GM18861 (cell line): ENCODE results near the gene ARL4C.
A peak's percentile ranks its signal among the peaks of the same experiment; 100 is the strongest.

Source experiments
- ATAC-seq: cut with Tn5 transposase; IDR thresholded peaks from one replicate; pipeline ENCODE4 v1.9.1; 2021; ENCODE audit not compliant: unreplicated experiment

Gene ARL4C

GRCh38 chr2:234448506-234449184, 48.2 kb downstream of the ARL4C start:
- no peak for ATAC-seq

- ATAC-seq: no peak
These were observed 48.9 kb downstream of the ARL4C start for GRCh38 chr2:234447963-234448362.

DNA sequence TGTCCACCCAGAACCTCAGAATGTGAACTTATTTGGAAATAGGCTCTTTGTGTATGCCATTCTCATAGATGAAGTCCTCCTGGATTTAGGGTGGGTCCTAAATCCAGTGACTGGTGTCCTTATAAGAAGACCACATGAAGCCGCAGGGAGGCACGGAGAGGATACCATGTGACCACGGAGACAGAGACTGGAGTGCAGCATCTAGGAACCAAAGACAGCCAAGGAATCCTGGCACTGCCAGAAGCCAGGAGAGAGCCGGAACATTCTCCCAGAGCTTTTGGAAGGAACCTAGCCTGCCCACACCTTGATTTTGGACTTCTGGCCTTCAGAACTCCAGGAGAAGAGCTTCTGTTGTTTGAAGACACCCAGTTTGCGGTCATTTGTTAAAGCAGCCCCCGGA, 49.7 kb downstream of the ARL4C start:
- no peak for ATAC-seq

DNA sequence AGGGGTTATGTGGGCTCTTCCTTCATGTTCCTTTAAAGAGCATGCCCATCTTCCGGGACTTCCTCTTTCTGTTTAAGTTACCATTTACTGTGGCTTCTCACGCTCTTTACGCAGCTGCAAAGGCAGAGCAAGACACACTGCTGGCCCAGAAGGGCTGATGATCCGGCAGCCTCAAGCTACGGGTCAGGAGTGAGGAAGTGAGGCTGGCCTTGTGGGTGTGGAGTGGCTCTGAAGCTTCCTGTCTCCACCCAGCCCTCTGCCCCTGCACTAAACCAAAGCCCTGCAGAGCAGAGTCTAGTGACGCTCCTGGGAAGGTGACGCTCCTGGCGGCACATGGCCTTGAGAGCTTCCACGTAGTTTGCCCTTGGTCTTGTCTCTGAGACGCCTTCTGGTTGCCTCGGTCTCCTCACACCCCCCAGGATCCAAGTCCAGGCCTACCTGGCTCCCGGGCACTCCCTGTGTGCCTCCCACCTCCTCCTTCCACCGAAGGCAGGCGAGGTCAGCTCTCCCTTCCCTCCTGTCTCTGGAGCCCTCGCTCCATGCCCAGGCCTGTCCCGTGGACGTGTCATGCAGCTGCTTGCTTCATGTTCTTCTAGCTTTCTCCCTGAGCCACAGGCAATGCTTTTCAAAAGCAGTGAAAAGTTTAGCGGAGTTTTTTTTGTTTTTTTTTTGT, 50.3 kb downstream of the ARL4C start:
- peak; percentile 87 for ATAC-seq

DNA sequence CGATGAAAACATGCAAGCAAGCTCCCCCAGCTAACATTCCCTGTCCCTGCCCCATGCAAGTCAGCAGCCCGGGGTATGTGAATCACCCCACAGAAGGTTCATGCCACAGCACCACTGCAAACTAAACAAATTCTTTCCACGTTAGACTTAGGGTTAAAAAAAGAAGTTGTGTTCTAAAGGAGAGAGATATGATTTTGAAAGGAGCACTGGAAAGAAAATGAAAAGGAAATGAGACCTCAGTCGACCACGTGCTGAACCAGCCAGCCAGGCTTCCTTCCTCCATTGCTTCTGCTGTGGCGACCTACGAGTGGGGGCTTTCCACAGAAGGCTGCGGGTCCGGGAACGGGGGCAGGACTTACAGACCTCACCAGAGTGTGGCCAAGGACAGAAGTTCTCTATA, 52.0 kb downstream of the ARL4C start:
- ATAC-seq: no peak

- no peak for ATAC-seq
These were observed 52.6 kb downstream of the ARL4C start for GRCh38 chr2:234444242-234444730.
